GM18520 (cell line): ENCODE measurements around the gene NCKAP5.

Experiments
- ATAC-seq: cut with Tn5 transposase; IDR thresholded peaks from one replicate; pipeline ENCODE4 v1.9.1; 2021; ENCODE audit not compliant: unreplicated experiment

The NCKAP5 gene

GRCh38 chr2:133574620-133575019, 6.4 kb upstream of the NCKAP5 start:
- ATAC-seq = no peak

- ATAC-seq = no peak
Measured at GRCh38 chr2:133574186-133574585, 5.9 kb upstream of the NCKAP5 start.

GRCh38 chr2:133573491-133574162, 5.4 kb upstream of the NCKAP5 start:
- no peak for ATAC-seq

GRCh38 chr2:133571249-133571648, 3.0 kb upstream of the NCKAP5 start:
- no peak for ATAC-seq

- no peak for ATAC-seq
Measured at GRCh38 chr2:133570542-133570941, 2.3 kb upstream of the NCKAP5 start.

- no peak for ATAC-seq
Measured at GRCh38 chr2:133569286-133569830, 1.1 kb upstream of the NCKAP5 start.

- no peak for ATAC-seq
Measured at GRCh38 chr2:133568598-133568997, 335 bp upstream of the NCKAP5 start.

- no peak for ATAC-seq
Measured at GRCh38 chr2:133562558-133562957, 5.7 kb downstream of the NCKAP5 start.

- peak; percentile 51 for ATAC-seq
Measured at GRCh38 chr2:133561045-133561852, 7.0 kb downstream of the NCKAP5 start.

GRCh38 chr2:133557614-133558013, 10.6 kb downstream of the NCKAP5 start:
- no peak for ATAC-seq

GRCh38 chr2:133553838-133554408, 14.3 kb downstream of the NCKAP5 start:
- ATAC-seq = no peak

- ATAC-seq = no peak
Measured at GRCh38 chr2:133553251-133553650, 15.0 kb downstream of the NCKAP5 start.

GRCh38 chr2:133552821-133553220, 15.4 kb downstream of the NCKAP5 start:
- ATAC-seq = no peak

- ATAC-seq = no peak
Measured at GRCh38 chr2:133541797-133542196, 26.5 kb downstream of the NCKAP5 start.

GRCh38 chr2:133541376-133541775, 26.9 kb downstream of the NCKAP5 start:
- no peak for ATAC-seq

GRCh38 chr2:133532919-133533318, 35.3 kb downstream of the NCKAP5 start:
- no peak for ATAC-seq

GRCh38 chr2:133531382-133531781, 36.9 kb downstream of the NCKAP5 start:
- ATAC-seq = no peak

GRCh38 chr2:133530645-133531044, 37.6 kb downstream of the NCKAP5 start:
- ATAC-seq = no peak

GRCh38 chr2:133526530-133527300, 41.5 kb downstream of the NCKAP5 start:
- ATAC-seq = no peak

- ATAC-seq = no peak
Measured at GRCh38 chr2:133525613-133526529, 42.4 kb downstream of the NCKAP5 start.
